HepG2 (cell line): Measurements from ENCODE around the gene PDIA5. TPM values are rescaled to one million over a fixed set of nuclear protein-coding genes. Genes with fewer than 3 reads are reported as not detected.
"Not testable (repeated sequence)": the region's sequence is repeated elsewhere in the genome, so short reads cannot be mapped to it uniquely, and the experiment has no call there.

Source experiments
- ATAC-seq: fragments of 200-7000 bp; cut with Tn5 transposase; 3 replicates; pipeline ENCODE4 v1.9.1; 2020; ENCODE audit warnings: mild to moderate bottlenecking, moderate library complexity
- BruUV-seq: library from RNA; stranded (reverse); fragments of 400-500 nt; replicated peaks from 2 replicates; lab custom pipeline; 2021; lab: Mats Ljungman, UMichigan
- CTCF ChIA-PET: fragments of 300-600 bp; formaldehyde crosslinking; extraction: SDS; loops from one replicate; lab custom pipeline; 2021; ENCODE audit warnings: low total read pairs, inconsistent platforms, low intra/inter-chr PET ratio; lab: Yijun Ruan, JAX
- POLR2A ChIA-PET: fragments of 350-600 bp; sonication (Branson Sonifier 250); formaldehyde crosslinking; loops from one replicate; lab custom pipeline; 2020; ENCODE audit warnings: antibody characterized with exemption, inconsistent platforms; lab: Yijun Ruan, JAX
- DNase-seq: peaks from one replicate; pipeline ENCODE4 v3.0.0-alpha.2; 2015; ENCODE audit warnings: low spot score
- FAIRE-seq: peaks from 3 replicates; lab custom pipeline; 2011; peaks lifted over from hg19 to GRCh38; lab: Jason Lieb, UNC
- H2AFZ ChIP-seq: one replicate; pipeline ENCODE4 v1.6.1; 2011; ENCODE audit warnings: low read length, inconsistent platforms
- H3K27ac ChIP-seq: fragments of 300-600 bp; 3 replicates; pipeline ENCODE4 v1.8.0; 2011; ENCODE audit warnings: mixed run types, mild to moderate bottlenecking, mixed read lengths, low read length, inconsistent platforms; ENCODE audit not compliant: insufficient read depth; ENCODE audit errors: extremely low read length
- H3K27me3 ChIP-seq, 2 experiments: fragments of 200-600 bp in 1 of 2; 2 replicates in 1 of 2; 3 replicates in 1 of 2; pipeline versions ENCODE4 v1.6.0 to v1.8.0; 2011; ENCODE audit warnings: low read length in 2 of 2, mild to moderate bottlenecking in 2 of 2, moderate library complexity in 2 of 2, inconsistent platforms in 1 of 2; ENCODE audit not compliant: insufficient read depth in 2 of 2, control insufficient read depth in 1 of 2
- H3K36me3 ChIP-seq, 2 experiments: fragments of 200-600 bp in 1 of 2; replicated peaks in 1 of 2; 2 replicates in 1 of 2; 3 replicates in 1 of 2; pipeline versions ENCODE4 v1.5.1 to v1.8.0; 2011; ENCODE audit warnings: low read length in 2 of 2, inconsistent platforms in 1 of 2; ENCODE audit not compliant: insufficient read depth in 2 of 2, control insufficient read depth in 1 of 2
- H3K4me1 ChIP-seq: 2 replicates; pipeline ENCODE4 v1.5.1; 2012; ENCODE audit warnings: low read length, inconsistent platforms; ENCODE audit not compliant: insufficient read depth
- H3K4me2 ChIP-seq: 2 replicates; pipeline ENCODE4 v1.6.0; 2011; ENCODE audit warnings: low read depth, low read length, inconsistent platforms
- H3K4me3 ChIP-seq, 3 experiments: fragments of 200-600 bp in 1 of 3; sonication (generic), shearing (Covaris generic) in 1 of 3; replicated peaks in 1 of 3; 2 replicates each; pipeline ENCODE4 v1.5.1; 2011 to 2016; ENCODE audit warnings: low read length in 3 of 3, inconsistent platforms in 2 of 3, low read depth in 2 of 3, mild to moderate bottlenecking in 2 of 3, control low read depth in 1 of 3, mixed read lengths in 1 of 3; ENCODE audit not compliant: insufficient read depth in 1 of 3
- H3K79me2 ChIP-seq: one replicate; pipeline ENCODE4 v1.6.1; 2011; ENCODE audit warnings: low read length, inconsistent platforms; ENCODE audit not compliant: insufficient read depth
- H3K9ac ChIP-seq: 2 replicates; pipeline ENCODE4 v1.6.0; 2011; ENCODE audit warnings: mild to moderate bottlenecking, low read depth, low read length, inconsistent platforms; ENCODE audit not compliant: insufficient read depth
- H3K9me3 ChIP-seq: 2 replicates; pipeline ENCODE4 v1.5.1; 2012; ENCODE audit warnings: mild to moderate bottlenecking, low read length
- H4K20me1 ChIP-seq: 2 replicates; pipeline ENCODE4 v1.6.0; 2011; ENCODE audit warnings: inconsistent platforms, mild to moderate bottlenecking, low read length, moderate library complexity; ENCODE audit not compliant: insufficient read depth
- NFYB ChIP-seq: sonication (generic); formaldehyde crosslinking; IDR thresholded peaks from 2 replicates; pipeline ENCODE4 v1.4.0; 2020; ENCODE audit warnings: missing genetic modification reagents
- RAD21 ChIP-seq: fragments of 450-650 bp; formaldehyde crosslinking; IDR thresholded peaks from 2 replicates; pipeline ENCODE4 v1.5.0; 2020; ENCODE audit warnings: mild to moderate bottlenecking
- RERE ChIP-seq: IDR thresholded peaks from 2 replicates; pipeline ENCODE4 v1.6.1; 2016; ENCODE audit warnings: low read depth, missing genetic modification reagents, missing compliant biosample characterization
- SSRP1 ChIP-seq: IDR thresholded peaks from 2 replicates; pipeline ENCODE4 v1.6.1; 2016; ENCODE audit warnings: control low read depth
- ZNF644 ChIP-seq: IDR thresholded peaks from 2 replicates; pipeline ENCODE4 v1.6.1; 2016; ENCODE audit warnings: low read depth
- ZNF691 ChIP-seq: sonication (generic); formaldehyde crosslinking; IDR thresholded peaks from 2 replicates; pipeline ENCODE4 v1.4.0; 2020; ENCODE audit warnings: missing genetic modification reagents, low read depth, mild to moderate bottlenecking, borderline replicate concordance
- WGBS: methylation state at CpG from one replicate; pipeline ENCODE4 v1.1.6; 2017; ENCODE audit warnings: low lambda C conversion rate; 5-methylcytosine and 5-hydroxymethylcytosine counted together
- in situ Hi-C: cut with HindIII; loops from 2 replicates; pipeline ENCODE4 v1.10.0; 2017; ENCODE audit warnings: low pct_unique_long_range_greater_than_20kb; ENCODE audit not compliant: extremely low pct_ligation_motif_present
- intact Hi-C: fragments of 100-400 bp; cut with micrococcal nuclease; formaldehyde crosslinking; loops from one replicate; pipeline ENCODE4 v1.10.0; 2022; ENCODE audit not compliant: unreplicated experiment
- polyA plus RNA-seq, 8 experiments: library from polyadenylated mRNA; depleted of rRNA in 3 of 8; stranded (reverse) in 7 of 8; unstranded in 1 of 8; fragments of >200 nt; fragmentation: Illumina TruSeq in 4 of 8; extraction: Trizol in 4 of 8; gene quantifications; 2 replicates each; pipeline versions ENCODE4 v1.2.1 to v1.2.3, GENCODE V29; 2011 to 2016; ENCODE audit warnings: low read depth in 4 of 8, missing spikeins in 1 of 8, mixed read lengths in 1 of 8; ENCODE audit not compliant: insufficient read depth in 1 of 8
- total RNA-seq, 5 experiments: library from RNA; depleted of rRNA; stranded (reverse); fragments of >200 nt; fragmentation: Illumina TruSeq; extraction: Trizol; gene quantifications; 2 replicates each; pipeline ENCODE4 v1.2.3, GENCODE V29; 2016; ENCODE audit warnings: low read depth in 1 of 5

PDIA5 gene
- total and polyA plus RNA-seq, 2 of the 13 experiments (the other 11 are each of a cell fraction or from before 2014, with no cell fraction given), result 51.3 to 74.3 TPM

- Histone ChIP-seq H3K4me2 (no peak overlapping the region), H2AFZ (no peak overlapping the region), H3K36me3 (peaks cover 21 to 82% of the 10 kb centered on the region in 2 experiments), H3K4me3 (no peak overlapping the region), H3K9me3 (no peaks in the 10 kb centered on the region), H3K4me1 (no peaks in the 10 kb centered on the region), H3K9ac (no peak overlapping the region), H4K20me1 (0 out of 2 replicates have a peak, but pooled peaks cover 2% of the 10 kb centered on the region), H3K79me2 (no peaks in the 10 kb centered on the region), H3K27me3 (no peaks in the 10 kb centered on the region), H3K27ac (no peak overlapping the region)
- BruUV-seq, result no TSS peak
- no peak for FAIRE-seq
- ChIA-PET POLR2A (no interaction called here), CTCF (no interaction called here)
- 98% methylated on average over 5 of the region's 5 CpGs for WGBS
- no peak for DNase-seq
- no peak for TF ChIP-seq SSRP1
- TF ChIP-seq ZNF644 (CRISPR knock-in tag), result no peak
- TF ChIP-seq RAD21 (CRISPR knock-in tag), result no peak
- no peak for TF ChIP-seq NFYB (CRISPR knock-in tag)
- TF ChIP-seq RERE, result no peak
- no peak for TF ChIP-seq ZNF691
- intact Hi-C loops (no loop called here), in situ Hi-C loops (no loop called here)
- no peak for ATAC-seq
Observed at GRCh38 chr3:123112232-123112631, 45.4 kb downstream of the PDIA5 start.

GRCh38 chr3:123112656-123113055, 45.8 kb downstream of the PDIA5 start:
- in situ Hi-C loops, H3K4me2 ChIP-seq, POLR2A ChIA-PET, H3K9ac ChIP-seq, FAIRE-seq, H3K9me3 ChIP-seq, ATAC-seq, BruUV-seq, H4K20me1 ChIP-seq, H2AFZ ChIP-seq, H3K4me1 ChIP-seq, intact Hi-C loops, H3K79me2 ChIP-seq, DNase-seq, CTCF ChIA-PET, H3K4me3 ChIP-seq, H3K27ac ChIP-seq, H3K27me3 ChIP-seq: not testable (repeated sequence)
- 98% methylated on average over 7 of the region's 7 CpGs for WGBS
- peaks cover 21 to 80% of the 10 kb centered on the region in 2 experiments for H3K36me3 ChIP-seq
